Measurements from ENCODE around the gene CCL22.

DNA sequence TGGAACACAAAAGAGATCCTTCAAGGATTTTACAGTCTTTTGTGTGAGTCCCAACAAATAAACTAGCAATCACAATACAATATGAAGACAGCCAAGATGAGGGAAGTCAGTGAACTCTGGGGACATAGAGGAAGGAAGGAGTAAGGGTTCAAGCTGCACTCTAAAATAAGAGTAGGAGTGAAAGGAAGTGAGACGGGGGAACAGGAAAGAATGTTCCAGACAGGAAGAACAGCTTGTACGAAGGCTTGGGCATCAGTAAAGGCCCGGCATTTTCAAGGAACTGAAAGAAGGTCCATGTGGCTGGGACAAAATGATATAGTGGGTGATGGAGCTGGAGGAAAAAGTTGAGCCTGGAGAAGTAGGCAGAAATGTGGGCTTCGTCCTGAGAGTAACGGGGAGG lies 50.5 kb downstream of the CCL22 start:
- TF ChIP-seq CTCF (conservative IDR thresholded peaks at IDR 0.05; ENCODE audit: low read depth, low read length): no peak
- TF ChIP-seq SMC3 (IDR thresholded peaks at IDR 0.05; ENCODE audit: low read depth, low read length): no peak

Data from IMR-90 (cell line).